ENCODE data around the gene ZNF880. TPM values are rescaled to one million over a fixed set of nuclear protein-coding genes. Genes with fewer than 3 reads are reported as not detected.
"Not testable (repeated sequence)": the region's sequence is repeated elsewhere in the genome, so short reads cannot be mapped to it uniquely, and the experiment has no call there.

Gene ZNF880
- total RNA-seq, result 17.9 and 20.0 TPM in 2 replicates

DNA sequence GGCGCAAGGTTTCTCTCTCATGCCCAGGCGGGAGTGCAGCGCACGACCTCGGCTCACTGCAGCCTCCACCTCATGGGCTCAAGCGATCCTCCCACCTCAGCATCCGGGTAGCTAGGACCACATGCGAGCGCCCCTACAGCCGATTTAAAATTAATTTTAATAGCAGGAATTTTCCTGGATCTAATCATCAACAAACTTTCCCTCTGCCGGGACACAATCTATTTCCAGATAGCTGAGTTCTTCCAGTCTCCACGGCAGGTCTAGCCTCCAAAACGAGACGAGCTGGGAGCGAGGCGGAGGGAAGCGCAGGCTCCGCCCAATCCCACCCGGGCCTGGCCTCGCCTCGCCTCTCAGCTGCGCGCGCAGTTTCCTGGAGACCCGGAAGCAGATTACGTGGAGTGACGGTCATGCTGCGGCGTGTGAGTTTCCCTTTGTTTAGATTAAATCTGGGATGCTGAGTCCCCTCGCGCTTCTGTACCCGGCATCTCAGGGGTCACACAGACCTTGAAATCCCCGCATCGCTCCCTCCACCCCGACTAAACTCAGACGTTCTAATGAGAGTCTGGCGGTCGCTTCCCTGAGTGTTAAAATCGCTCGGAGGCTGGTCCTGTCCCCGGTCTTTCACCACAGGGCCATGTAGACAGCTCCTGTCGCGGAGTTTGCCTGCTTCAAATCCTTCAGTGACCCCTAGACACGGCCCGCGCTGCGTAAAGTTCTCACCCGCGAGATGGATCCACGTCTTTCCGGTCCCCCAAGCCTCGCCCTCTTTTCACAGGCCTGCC lies at the start of gene ZNF880:
ZNF880 (plus strand) TSS at position 365 of the 782 bp plus-strand sequence; CDS start at position 408, 43 bp downstream.
- DNase-seq (ENCODE audit: low read depth in 2 of 2), result peak; percentile 93 to 95

DNA sequence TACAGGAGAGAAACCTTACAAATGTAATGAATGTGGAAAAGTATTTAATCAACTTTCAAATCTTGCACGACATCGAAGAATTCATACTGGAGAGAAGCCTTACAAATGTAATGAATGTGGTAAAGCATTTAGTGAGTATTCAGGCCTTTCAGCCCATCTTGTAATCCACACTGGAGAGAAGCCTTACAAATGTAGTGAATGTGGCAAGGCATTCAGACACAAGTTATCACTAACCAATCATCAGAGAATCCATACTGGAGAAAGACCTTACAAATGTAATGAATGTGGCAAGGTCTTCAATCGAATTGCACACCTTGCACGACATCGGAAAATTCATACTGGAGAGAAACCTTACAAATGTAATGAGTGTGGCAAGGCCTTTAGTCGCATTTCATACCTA lies 47.3 kb upstream of the ZNF880 start:
- DNase-seq (ENCODE audit: low read depth in 2 of 2), result no peak

DNA sequence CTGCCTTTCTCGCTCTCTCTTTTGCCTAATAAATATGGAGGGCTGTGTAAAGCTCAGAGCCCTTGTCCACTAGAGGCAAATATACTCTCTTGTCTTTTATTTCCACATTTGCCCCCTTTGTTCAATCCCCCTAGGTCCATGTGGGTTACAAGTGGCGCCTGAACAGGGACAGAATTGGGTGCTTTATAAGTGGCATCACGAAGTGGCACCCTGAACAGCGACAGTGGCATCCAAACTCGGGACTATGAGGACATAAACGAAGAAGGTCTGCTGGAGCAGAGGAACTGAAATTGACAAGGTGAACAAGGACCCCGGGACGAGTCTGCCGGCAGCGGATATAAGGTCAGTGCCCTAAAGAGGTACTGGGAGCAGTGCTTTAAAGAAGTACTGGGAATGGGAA lies 38.0 kb upstream of the ZNF880 start:
- peak; percentile 10 to 15 for DNase-seq (ENCODE audit: low read depth in 2 of 2)

DNA sequence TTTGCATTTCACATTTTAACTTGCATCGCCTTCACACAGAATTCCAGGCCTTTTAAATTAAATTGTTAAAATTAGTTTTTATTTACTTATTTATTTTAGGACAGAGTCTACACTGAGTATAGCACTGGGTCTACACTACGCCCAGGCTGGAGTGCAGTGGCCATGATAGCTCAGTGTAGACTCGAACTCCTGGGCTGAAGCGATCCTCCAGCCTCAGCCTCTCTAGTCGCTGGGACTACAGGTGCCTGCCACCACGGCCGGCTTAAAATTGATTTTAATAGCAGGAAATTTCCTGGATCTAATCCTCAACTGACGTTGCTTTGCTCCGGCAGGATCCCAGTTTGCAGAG lies 34.0 kb upstream of the ZNF880 start:
- no peak for DNase-seq (ENCODE audit: low read depth in 2 of 2)

DNA sequence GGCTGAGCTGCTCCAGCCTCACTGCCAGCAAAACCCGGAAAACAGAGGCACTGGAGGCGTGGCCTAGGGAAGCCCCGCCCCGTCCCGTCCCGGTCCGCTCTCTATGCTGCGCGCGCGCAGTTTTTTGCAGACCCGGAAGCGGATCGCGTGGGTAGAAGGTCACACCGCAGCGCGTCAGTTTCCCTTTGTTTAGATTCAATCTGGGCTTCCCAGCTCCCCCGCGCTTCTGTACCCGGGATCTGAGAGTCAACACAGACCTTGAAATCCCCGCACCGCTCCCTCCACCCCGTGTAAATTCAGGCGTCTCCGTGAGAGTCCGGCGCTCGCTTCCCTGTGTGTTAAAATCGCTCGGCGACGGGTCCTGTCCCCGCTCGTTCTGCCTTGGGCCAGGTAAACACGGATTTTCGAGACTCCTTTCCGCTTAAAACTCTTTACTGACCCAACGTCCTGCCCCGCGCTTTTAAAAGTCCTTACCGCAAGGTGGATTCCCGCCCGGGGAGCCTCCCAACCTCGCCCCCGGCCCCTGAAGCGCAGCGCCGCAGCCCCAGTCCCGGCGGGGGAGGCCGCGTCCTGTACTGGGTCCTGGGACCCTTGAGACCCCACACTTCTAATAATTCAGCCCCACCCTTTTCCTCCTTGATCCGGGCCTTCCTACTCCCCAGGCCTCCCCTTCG lies 33.5 kb upstream of the ZNF880 start, which contains the start of gene ZNF610:
ZNF610 (plus strand) TSS at position 127 of the 674 bp plus-strand sequence. CDS start 12,930 bp downstream, outside the sequence.
- DNase-seq (ENCODE audit: low read depth in 2 of 2), result peak; percentile 92 to 93

DNA sequence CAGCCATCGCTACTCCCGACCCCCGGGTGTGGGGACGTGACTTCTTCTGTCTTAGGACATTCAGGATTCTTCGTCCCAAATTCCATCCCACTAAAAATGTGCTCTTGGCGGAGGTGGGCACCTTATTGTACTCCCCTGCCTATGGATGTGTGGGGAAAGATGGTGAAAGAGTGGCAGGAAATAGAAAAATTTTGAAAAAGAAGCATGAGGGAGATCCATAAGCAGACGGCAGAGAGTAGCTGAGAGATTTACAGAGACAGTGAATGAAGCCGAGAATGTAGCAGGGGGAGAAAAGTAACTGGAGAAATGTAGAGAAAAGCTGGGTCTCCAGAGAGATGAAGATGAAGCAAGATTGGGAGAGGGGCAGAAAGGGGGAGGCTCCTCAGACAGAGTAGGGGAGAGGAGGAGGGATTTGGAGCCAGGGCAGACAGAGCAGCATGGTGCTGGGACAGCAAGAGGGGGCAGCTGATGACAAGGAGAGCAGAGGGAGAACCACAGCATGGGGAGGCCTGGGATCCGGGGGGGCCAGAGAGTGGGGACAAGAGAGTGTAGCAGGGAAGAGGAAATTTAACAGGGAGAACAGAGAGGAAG lies 32.8 kb upstream of the ZNF880 start:
- peak; percentile 5 to 6 for DNase-seq (ENCODE audit: low read depth in 2 of 2)

DNA sequence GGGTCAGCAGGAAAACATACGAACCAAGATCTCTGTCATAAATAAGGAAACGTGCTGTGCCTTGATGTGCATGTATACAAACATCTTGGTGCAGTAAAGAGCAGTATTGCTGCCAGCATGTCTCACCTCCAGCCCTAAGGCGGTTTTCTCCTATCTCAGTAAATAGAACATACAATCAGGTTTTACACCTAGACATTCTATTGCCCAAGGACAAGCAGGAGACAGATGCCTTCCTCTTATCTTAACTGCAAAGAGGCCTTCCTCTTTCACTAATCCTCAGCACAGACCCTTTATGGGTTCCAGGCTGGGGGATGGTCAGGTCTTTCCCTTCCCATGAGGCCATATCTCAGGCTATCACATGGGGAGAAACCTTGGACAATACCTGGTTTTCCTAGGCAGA lies 30.7 kb upstream of the ZNF880 start:
- not testable (repeated sequence) for DNase-seq (ENCODE audit: low read depth in 2 of 2)

DNA sequence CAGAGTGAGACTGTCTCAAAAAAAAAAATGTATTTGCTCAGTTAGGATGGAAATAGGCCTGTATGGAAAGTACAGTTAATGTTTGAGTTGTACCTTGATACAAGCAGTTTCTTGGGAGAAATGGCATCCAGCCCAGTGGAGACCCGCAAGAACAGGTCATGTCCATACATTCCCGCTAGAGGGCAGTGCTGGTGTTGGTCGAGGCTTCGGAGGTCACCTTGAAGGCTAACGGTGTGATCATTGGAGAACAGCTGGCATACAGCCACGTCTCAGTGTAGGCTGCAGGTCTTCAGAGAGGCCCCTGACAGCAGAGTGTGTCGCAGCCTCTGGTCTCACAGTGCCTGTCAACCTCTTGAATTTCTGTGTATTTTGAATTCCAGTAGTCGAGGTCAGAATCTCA lies 26.2 kb upstream of the ZNF880 start:
- peak; percentile 36 to 68 for DNase-seq (ENCODE audit: low read depth in 2 of 2)

DNA sequence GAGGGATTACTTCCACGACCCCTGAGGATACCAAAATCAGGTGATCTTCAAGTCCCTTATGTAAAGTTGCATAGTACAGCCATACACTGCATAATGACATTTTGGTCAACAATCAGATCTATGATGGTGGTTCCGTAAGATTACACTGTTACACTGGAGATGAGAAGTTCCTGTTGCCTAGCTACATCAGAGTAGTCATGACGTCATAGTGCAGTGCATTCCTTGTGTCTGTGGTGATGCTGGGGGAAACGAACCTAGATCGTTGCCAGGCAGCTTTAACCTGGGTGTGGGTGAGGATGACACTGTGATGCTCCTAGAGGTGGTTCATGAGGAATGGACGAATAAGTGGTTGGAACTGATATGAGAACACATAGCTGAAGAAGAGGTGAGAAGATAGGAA lies 24.6 kb upstream of the ZNF880 start:
- no peak for DNase-seq (ENCODE audit: low read depth in 2 of 2)

DNA sequence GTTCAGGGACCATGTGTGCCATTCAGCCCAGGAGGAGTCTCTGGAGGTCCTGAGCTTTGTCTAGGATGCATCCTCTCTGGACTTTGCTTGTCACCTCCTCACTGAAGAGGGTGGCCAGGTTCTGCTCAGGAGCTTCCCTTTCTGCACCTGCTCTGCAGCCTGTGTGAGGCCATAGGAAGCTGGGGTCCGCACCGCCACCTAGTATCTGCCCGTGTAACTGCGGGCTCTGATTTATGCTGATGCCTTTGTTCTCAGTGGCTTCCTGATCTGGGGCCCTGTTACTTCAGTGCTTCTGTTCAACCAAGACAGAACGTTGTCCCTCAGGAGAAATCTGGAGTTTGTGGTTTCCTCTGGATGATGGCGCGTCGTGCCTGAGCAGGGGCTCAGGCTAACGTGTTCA lies 18.2 kb upstream of the ZNF880 start:
- no peak for DNase-seq (ENCODE audit: low read depth in 2 of 2)

DNA sequence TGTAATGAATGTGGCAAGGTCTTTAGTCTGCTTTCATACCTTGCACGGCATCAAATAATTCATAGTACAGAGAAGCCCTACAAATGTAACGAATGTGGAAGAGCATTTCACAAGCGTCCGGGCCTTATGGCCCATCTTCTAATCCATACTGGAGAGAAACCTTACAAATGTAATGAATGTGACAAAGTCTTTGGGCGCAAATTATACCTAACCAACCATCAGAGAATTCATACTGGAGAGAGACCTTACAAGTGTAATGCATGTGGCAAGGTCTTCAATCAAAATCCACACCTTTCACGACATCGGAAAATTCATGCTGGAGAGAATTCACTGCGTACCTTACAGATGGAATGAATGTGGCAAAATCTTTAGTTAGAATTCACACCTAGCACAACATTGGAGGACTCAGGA lies 3.3 kb upstream of the ZNF880 start:
- DNase-seq (ENCODE audit: low read depth in 2 of 2), result no peak

DNA sequence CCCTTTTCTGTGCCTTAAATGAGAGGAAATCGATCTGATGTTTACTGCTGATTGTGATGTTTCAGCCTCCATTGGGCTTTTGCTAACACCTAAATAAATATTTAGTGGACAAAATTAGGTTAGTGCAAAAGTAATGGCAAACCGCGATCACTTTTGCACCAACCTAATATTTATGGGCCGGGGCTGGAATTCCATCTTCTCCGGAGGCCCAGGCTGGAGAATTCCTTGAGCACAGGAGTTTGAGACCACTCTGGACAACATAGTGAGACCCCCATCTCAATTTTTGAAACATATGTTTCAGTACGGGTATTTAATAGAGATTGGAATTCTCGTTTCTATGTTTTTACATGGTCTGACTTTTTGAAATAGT lies 603 bp downstream of the ZNF880 start:
- DNase-seq (ENCODE audit: low read depth in 2 of 2), result no peak

DNA sequence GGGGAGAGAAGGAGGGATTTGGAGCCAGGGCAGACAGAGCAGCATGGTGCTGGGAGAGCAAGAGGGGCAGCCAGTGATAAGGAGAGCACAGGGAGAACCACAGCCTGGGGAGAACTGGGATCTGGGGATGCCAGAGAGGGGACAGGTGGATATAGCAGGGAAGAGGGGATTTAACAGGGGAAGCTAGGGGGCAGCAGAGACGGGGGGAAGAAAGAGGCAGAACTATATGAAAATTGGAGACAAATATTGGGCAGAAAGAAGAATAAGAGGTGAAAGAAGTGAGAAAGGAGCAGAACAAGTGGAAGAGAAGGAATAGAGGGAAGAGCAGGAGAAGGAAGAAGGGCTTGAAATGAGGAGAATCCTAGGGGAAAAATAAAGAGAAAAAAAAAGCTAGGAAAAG lies 21.4 kb downstream of the ZNF880 start:
- DNase-seq (ENCODE audit: low read depth in 2 of 2), result no peak

DNA sequence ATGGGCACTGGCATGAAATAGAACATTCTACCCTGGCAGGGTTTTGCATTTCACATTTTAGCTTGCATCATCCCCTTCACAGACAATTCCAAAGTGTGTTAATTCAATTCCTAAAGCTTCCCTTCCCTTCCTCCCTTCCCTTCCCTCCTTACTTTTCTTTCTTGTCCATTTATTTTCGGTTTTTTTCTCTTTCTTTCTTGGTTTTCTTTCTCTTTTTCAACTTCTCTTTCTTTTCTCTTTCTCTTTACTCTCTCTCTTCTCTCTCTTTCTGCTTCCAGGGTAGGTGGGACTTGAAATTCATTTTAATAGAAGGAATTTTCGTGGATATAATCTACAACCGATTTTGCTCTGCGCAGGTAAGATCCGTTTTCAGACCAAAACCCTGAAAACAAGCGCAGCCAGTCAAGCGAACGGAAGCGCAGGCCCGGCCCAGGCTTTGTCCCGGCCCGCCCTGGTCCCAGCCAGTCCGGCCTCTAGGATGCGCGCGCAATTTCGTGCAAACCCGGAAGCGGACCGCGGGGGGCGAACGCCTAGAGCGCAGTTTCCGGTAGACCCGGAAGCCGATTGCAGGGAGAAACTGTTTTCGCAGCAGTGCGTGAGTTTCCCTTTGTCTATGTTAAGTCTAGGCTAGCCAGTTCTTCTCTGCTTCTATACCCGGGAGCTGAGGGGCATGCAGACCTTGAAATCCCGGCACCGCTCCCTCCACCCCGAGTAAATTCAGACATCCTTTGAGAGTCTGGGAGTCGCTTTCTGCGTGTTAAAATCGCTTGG lies 27.8 kb downstream of the ZNF880 start, which contains the start of gene ZNF528:
ZNF528 (plus strand) TSS at position 540 of the 771 bp plus-strand sequence. CDS start 4,165 bp downstream, outside the sequence.
- DNase-seq (ENCODE audit: low read depth in 2 of 2), result peak; percentile 96 to 97

DNA sequence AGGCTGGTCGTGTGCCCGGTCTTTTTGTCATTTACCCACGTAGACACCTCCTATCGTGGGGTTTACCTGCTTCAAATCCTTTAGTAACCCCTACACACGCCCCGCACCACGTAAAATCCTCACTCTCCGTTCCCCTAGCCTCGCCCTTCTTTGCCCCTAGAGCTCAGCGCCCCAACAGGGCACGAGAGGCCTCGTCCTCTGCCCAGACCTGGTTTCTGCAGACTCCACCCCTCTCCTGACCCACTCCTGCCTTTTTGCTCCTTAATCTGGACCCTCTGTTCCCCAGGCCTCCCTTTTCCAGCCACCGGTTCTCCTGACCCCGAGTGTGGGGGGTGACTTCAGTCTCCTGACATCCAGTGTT lies 28.3 kb downstream of the ZNF880 start:
- DNase-seq (ENCODE audit: low read depth in 2 of 2), result peak in 1 of 2 donors; percentile 11

DNA sequence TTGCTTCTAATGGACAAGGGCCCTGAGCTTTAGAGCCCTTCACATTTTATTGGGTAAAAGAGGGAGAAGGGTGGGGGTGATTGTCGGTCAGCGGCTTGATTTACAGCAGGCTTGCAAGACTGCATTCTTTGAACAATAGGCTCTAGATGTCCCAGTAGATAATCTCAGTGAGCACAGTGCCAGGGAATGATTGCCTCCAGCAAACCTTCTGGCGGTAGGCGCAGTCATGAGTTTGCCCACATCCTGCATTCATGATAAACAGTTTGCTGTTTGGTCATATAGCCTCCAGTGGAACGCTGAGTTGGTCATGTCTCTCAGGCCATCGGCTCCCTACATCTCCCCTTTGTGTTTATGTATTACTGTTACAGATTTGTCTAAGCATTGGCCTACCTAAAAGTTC lies 40.6 kb downstream of the ZNF880 start:
- DNase-seq (ENCODE audit: low read depth in 2 of 2), result no peak

DNA sequence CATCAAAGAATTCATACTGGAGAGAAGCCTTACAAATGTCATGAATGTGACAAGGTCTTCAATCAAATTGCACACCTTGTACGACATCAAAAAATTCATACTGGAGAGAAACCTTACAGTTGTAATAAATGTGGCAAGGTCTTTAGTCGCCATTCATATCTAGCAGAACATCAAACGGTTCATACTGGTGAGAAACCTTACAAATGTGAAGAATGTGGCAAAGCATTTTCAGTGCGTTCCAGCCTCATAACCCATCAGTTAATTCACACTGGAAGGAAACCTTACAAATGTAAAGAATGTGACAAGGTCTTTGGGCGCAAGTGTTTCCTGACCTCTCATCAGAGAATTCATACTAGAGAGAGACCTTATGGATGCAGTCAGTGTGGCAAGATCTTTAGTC lies 46.0 kb downstream of the ZNF880 start:
- DNase-seq (ENCODE audit: low read depth in 2 of 2), result no peak

DNA sequence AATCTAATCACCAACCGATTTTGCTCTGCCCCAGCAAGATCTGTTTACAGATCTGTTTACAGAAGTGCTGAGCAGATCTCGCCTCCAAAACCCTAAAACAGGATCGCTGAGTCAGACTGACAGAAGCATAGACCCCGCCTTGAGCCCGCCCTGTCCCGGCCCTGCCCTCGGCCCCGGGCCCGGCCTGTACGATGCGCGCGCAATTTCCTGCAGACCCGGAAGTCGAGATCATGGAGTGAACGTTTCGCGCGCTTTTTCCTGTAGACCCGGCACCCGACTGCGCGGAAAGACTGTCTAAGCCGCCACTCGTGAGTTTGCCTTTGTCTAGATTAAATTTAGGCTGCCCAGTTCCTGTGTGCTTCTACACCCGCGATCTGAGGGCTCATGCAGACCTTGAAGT lies 59.2 kb downstream of the ZNF880 start, which contains the start of gene ZNF534:
ZNF534 (plus strand) TSS at position 212 of the 400 bp plus-strand sequence. CDS start 2,327 bp downstream, outside the sequence.
- no peak for DNase-seq (ENCODE audit: low read depth in 2 of 2)
